Tibial artery (tissue), 4 donors: ENCODE measurements around the gene IL20.

Experiments
- DNase-seq, 2 donors: peaks; one replicate each; pipeline ENCODE4 v3.0.0-alpha.2; 2019
- H3K27ac ChIP-seq, 2 donors: fragments of 200-600 bp; sonication (generic) in 1 of 2; 1 replicate in 1 of 2; 2 replicates in 1 of 2; pipeline ENCODE4 v1.5.1; 2018 to 2019; ENCODE audit warnings: mild to moderate bottlenecking in 1 of 2
- H3K27me3 ChIP-seq, 2 donors: fragments of 200-600 bp; sonication (generic) in 1 of 2; one replicate each; pipeline versions ENCODE4 v1.5.1 to v1.6.0; 2016 to 2019
- H3K36me3 ChIP-seq, 3 donors: fragments of 200-600 bp; sonication (generic) in 2 of 3; one replicate each; pipeline ENCODE4 v1.5.1; 2016 to 2019; ENCODE audit warnings: mild to moderate bottlenecking in 2 of 3
- H3K4me1 ChIP-seq, 4 donors: fragments of 200-600 bp; sonication (generic) in 2 of 4; 1 replicate in 3 of 4; 2 replicates in 1 of 4; pipeline ENCODE4 v1.5.1; 2016 to 2019
- H3K4me3 ChIP-seq, 2 donors: fragments of 200-600 bp; sonication (generic) in 1 of 2; 1 replicate in 1 of 2; 2 replicates in 1 of 2; pipeline ENCODE4 v1.5.1; 2018 to 2019; ENCODE audit warnings: mild to moderate bottlenecking in 2 of 2
- H3K9me3 ChIP-seq, 3 donors: fragments of 200-600 bp; sonication (generic) in 1 of 3; one replicate each; pipeline ENCODE4 v1.5.1; 2016 to 2019
- CTCF ChIP-seq, 2 experiments: fragments of 200-600 bp in 1 of 2; fragments of 450-650 bp in 1 of 2; IDR thresholded peaks; one replicate each; pipeline ENCODE4 v1.5.1; 2017 to 2019; ENCODE audit warnings: antibody characterized with exemption in 2 of 2, mild to moderate bottlenecking in 1 of 2, moderate library complexity in 1 of 2
- intact Hi-C: fragments of 100-400 bp; cut with DNase I; formaldehyde crosslinking; loops from one replicate; pipeline ENCODE4 v1.15.0; 2023; ENCODE audit warnings: low total_unique reads

IL20 gene

DNA sequence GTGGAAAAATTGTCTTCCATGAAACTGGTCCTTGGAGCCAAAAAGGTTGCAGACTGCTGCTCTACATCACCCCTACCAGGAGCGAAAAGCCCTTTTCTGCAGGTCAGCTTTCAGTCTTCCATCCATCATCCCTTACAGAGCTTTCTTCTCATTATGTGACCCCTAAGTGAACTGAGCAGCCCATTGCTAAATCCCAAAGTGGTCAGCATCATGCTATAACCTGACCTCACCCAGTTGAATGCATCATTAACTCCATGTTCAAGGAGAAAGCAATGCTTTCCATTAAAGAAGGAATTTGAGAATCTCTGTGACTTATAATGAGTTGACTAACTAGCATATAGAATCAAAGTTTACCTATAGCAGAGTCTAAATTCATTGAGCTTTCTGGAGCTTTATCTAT lies 21.4 kb downstream of the IL20 start:
- intact Hi-C loops, result no loop called here
- no peak for DNase-seq

DNA sequence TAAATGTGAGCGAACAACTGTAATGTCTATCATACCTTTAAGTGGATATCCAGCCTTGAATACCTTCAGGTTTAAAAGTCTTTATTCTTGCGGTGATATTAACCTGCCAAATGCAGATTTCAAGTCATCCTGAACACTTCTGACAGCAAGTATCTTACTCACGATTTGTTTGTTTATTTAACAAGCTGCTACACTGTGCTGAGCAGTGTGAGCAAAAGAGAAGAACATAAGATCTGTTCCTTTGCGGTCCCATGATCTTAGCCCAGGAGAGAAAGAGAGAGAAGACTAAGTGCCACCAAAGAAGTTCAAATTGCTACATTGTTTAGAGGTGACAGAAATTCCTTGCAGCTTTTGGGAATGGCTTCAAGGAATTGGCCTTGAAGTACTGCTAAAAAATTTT lies 22.3 kb downstream of the IL20 start:
- no peaks in the 10 kb centered on the region for H3K9me3 ChIP-seq
- intact Hi-C loops, result no loop called here
- peaks cover 0 to 23% of the 10 kb centered on the region in 2 donors for H3K27me3 ChIP-seq
- no peak overlapping the region for H3K4me3 ChIP-seq
- H3K4me1 ChIP-seq, result no peaks in the 10 kb centered on the region
- DNase-seq, result no peak
- no peaks in the 10 kb centered on the region for H3K36me3 ChIP-seq
- H3K27ac ChIP-seq, result no peak overlapping the region
- TF ChIP-seq CTCF (IDR thresholded peaks at IDR 0.05), result no peak

More for the DNA sequence above, 21.4 kb downstream of the IL20 start:
- no peak for TF ChIP-seq CTCF (IDR thresholded peaks at IDR 0.05)
- no peaks in the 10 kb centered on the region for H3K9me3 ChIP-seq
- H3K36me3 ChIP-seq, result no peaks in the 10 kb centered on the region
- no peak overlapping the region for H3K27ac ChIP-seq
- H3K27me3 ChIP-seq, result peaks cover 0 to 20% of the 10 kb centered on the region in 2 donors
- no peaks in the 10 kb centered on the region for H3K4me1 ChIP-seq
- H3K4me3 ChIP-seq, result no peak overlapping the region

- Histone ChIP-seq H3K36me3 (no peaks in the 10 kb centered on the region), H3K27me3 (peaks cover 0 to 23% of the 10 kb centered on the region in 2 donors), H3K9me3 (no peaks in the 10 kb centered on the region), H3K27ac (no peak overlapping the region), H3K4me1 (no peaks in the 10 kb centered on the region), H3K4me3 (no peak overlapping the region)
- DNase-seq, result no peak
- intact Hi-C loops, result no loop called here
- no peak for TF ChIP-seq CTCF (IDR thresholded peaks at IDR 0.05)
These were observed 25.0 kb downstream of the IL20 start for GRCh38 chr1:206890125-206891060.

- no peak overlapping the region for H3K27ac ChIP-seq
- no peak for TF ChIP-seq CTCF (IDR thresholded peaks at IDR 0.05)
- no peaks in the 10 kb centered on the region for H3K9me3 ChIP-seq
- no peak overlapping the region for H3K4me3 ChIP-seq
- DNase-seq, result no peak
- intact Hi-C loops, result no loop called here
- H3K4me1 ChIP-seq, result no peaks in the 10 kb centered on the region
- no peaks in the 10 kb centered on the region for H3K36me3 ChIP-seq
- peaks cover 0 to 18% of the 10 kb centered on the region in 2 donors for H3K27me3 ChIP-seq
These were observed 26.0 kb downstream of the IL20 start for GRCh38 chr1:206891412-206891811.

DNA sequence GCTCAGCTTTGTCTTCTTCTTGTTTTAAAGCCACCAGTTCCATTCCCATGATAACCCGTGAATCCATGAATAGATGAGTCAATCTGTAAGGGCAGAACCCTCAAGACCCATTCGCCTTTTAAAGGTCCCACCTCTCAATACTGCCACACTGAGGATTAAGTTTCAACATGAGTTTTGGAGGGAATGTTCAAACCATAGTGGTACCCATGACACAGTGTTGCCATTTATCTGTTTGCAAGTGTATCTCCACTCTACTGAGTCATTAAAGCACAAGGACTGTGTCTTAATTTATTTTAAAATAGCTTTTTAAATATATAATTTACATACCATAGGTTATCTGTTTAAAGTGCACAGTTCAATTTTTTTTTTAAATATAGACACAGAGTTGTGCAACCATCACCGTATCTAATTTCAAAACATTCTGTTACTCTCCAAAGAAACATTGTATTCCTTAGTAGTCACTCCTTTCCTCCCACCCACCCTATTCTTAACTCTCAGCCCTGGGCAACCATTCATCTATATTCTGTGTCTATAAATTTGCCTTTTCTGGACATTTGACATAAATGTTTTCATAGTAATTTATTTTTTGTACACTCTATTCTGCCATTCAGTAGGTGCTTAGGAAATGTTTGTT lies 27.0 kb downstream of the IL20 start:
- peaks cover 0 to 14% of the 10 kb centered on the region in 2 donors for H3K27me3 ChIP-seq
- H3K4me1 ChIP-seq, result no peaks in the 10 kb centered on the region
- no peak overlapping the region for H3K27ac ChIP-seq
- H3K4me3 ChIP-seq, result no peak overlapping the region
- DNase-seq, result no peak
- H3K9me3 ChIP-seq, result no peaks in the 10 kb centered on the region
- no peaks in the 10 kb centered on the region for H3K36me3 ChIP-seq
- TF ChIP-seq CTCF (IDR thresholded peaks at IDR 0.05), result no peak
- intact Hi-C loops, result no loop called here
